ENCODE results near the gene INVS. TPM values are rescaled to one million over a fixed set of nuclear protein-coding genes. Genes with fewer than 3 reads are reported as not detected.
"Not testable (repeated sequence)": the region's sequence is repeated elsewhere in the genome, so short reads cannot be mapped to it uniquely, and the experiment has no call there.

The INVS gene
- total RNA-seq, 1 donor from 2014 or later, result 32.4 TPM

GRCh38 chr9:100221538-100221937, 122.5 kb downstream of the INVS start:
- ATAC-seq (no peak), DNase-seq (ENCODE audit: low spot score) (no peak)
- intact Hi-C loops (cut with DNase I), result no loop called here

- intact Hi-C loops (cut with DNase I), result no loop called here
- DNase-seq (ENCODE audit: low spot score) (no peak), ATAC-seq (no peak)
Observed at GRCh38 chr9:100222674-100223073, 123.6 kb downstream of the INVS start.

GRCh38 chr9:100227636-100228035, 128.6 kb downstream of the INVS start:
- ATAC-seq (no peak), DNase-seq (ENCODE audit: low spot score) (no peak)
- intact Hi-C loops (cut with DNase I), result no loop called here

- ATAC-seq (no peak), DNase-seq (ENCODE audit: low spot score) (no peak)
- intact Hi-C loops (cut with DNase I), result no loop called here
Observed at GRCh38 chr9:100228352-100228869, 129.4 kb downstream of the INVS start.

GRCh38 chr9:100229136-100229535, 130.1 kb downstream of the INVS start:
- intact Hi-C loops (cut with DNase I), result no loop called here

GRCh38 chr9:100229561-100229960, 130.5 kb downstream of the INVS start:
- DNase-seq (ENCODE audit: low spot score), result no peak
- ATAC-seq, result no peak
- intact Hi-C loops (cut with DNase I), result no loop called here

More at GRCh38 chr9:100229136-100229535, 130.1 kb downstream of the INVS start:
- ATAC-seq (no peak), DNase-seq (ENCODE audit: low spot score) (no peak)

- intact Hi-C loops (cut with DNase I); DNase-seq (ENCODE audit: low spot score): not testable (repeated sequence)
Observed at GRCh38 chr9:100236986-100237385, 137.9 kb downstream of the INVS start.

GRCh38 chr9:100240512-100240911, 141.5 kb downstream of the INVS start:
- ATAC-seq, result no peak
- DNase-seq (ENCODE audit: low spot score), result no peak
- intact Hi-C loops (cut with DNase I), result no loop called here

More at GRCh38 chr9:100236986-100237385, 137.9 kb downstream of the INVS start:
- not testable (repeated sequence) for ATAC-seq

- ATAC-seq (no peak), DNase-seq (ENCODE audit: low spot score) (no peak)
- intact Hi-C loops (cut with DNase I), result no loop called here
Observed at GRCh38 chr9:100267211-100267610, 168.2 kb downstream of the INVS start.

- intact Hi-C loops (cut with DNase I), result no loop called here
- DNase-seq (ENCODE audit: low spot score), result no peak
- no peak for ATAC-seq
Observed at GRCh38 chr9:100268271-100268670, 169.2 kb downstream of the INVS start.

GRCh38 chr9:100269656-100270055, 170.6 kb downstream of the INVS start:
- no peak for ATAC-seq
- intact Hi-C loops (cut with DNase I), result no loop called here

GRCh38 chr9:100277166-100277979, 178.3 kb downstream of the INVS start:
- no peak for DNase-seq (ENCODE audit: low spot score)
- no peak for ATAC-seq
- intact Hi-C loops (cut with DNase I), result no loop called here

More at GRCh38 chr9:100269656-100270055, 170.6 kb downstream of the INVS start:
- no peak for DNase-seq (ENCODE audit: low spot score)

- no peak for DNase-seq (ENCODE audit: low spot score)
- intact Hi-C loops (cut with DNase I), result no loop called here
- ATAC-seq, result no peak
Observed at GRCh38 chr9:100281066-100281465, 182.0 kb downstream of the INVS start.

- DNase-seq (ENCODE audit: low spot score), result no peak
- no peak for ATAC-seq
- intact Hi-C loops (cut with DNase I), result no loop called here
Observed at GRCh38 chr9:100281676-100282387, 182.8 kb downstream of the INVS start.

GRCh38 chr9:100282388-100282719, 183.3 kb downstream of the INVS start:
- DNase-seq (ENCODE audit: low spot score), result no peak
- ATAC-seq, result no peak
- intact Hi-C loops (cut with DNase I), result no loop called here

GRCh38 chr9:100284247-100284646, 185.2 kb downstream of the INVS start:
- ATAC-seq (no peak), DNase-seq (ENCODE audit: low spot score) (no peak)
- intact Hi-C loops (cut with DNase I), result no loop called here

GRCh38 chr9:100285080-100285479, 186.0 kb downstream of the INVS start:
- ATAC-seq, result no peak
- intact Hi-C loops (cut with DNase I), result no loop called here
- DNase-seq (ENCODE audit: low spot score), result no peak

GRCh38 chr9:100285601-100286000, 186.6 kb downstream of the INVS start:
- intact Hi-C loops (cut with DNase I), result no loop called here
- ATAC-seq (no peak), DNase-seq (ENCODE audit: low spot score) (no peak)

GRCh38 chr9:100286257-100286656, 187.2 kb downstream of the INVS start:
- intact Hi-C loops (cut with DNase I), result no loop called here
- DNase-seq (ENCODE audit: low spot score) (no peak), ATAC-seq (no peak)

- intact Hi-C loops (cut with DNase I), result no loop called here
- ATAC-seq (no peak), DNase-seq (ENCODE audit: low spot score) (no peak)
Observed at GRCh38 chr9:100287186-100287585, 188.1 kb downstream of the INVS start.
